GM18909 (cell line): Measurements from ENCODE around the gene EEF1G.
"Not testable (repeated sequence)": the region's sequence is repeated elsewhere in the genome, so short reads cannot be mapped to it uniquely, and the experiment has no call there.

Experiments
- ATAC-seq: cut with Tn5 transposase; IDR thresholded peaks from one replicate; pipeline ENCODE4 v1.9.1; 2021; ENCODE audit warnings: mild to moderate bottlenecking; ENCODE audit not compliant: unreplicated experiment, poor library complexity

Gene EEF1G, protein sequence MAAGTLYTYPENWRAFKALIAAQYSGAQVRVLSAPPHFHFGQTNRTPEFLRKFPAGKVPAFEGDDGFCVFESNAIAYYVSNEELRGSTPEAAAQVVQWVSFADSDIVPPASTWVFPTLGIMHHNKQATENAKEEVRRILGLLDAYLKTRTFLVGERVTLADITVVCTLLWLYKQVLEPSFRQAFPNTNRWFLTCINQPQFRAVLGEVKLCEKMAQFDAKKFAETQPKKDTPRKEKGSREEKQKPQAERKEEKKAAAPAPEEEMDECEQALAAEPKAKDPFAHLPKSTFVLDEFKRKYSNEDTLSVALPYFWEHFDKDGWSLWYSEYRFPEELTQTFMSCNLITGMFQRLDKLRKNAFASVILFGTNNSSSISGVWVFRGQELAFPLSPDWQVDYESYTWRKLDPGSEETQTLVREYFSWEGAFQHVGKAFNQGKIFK

GRCh38 chr11:62573592-62574362, at the start of gene EEF1G:
Gene EEF1G, minus strand, starts transcription at chr11:62573891. Its CDS starts 49 bp downstream, at chr11:62573842.
- peak; percentile 92 for ATAC-seq

GRCh38 chr11:62622476-62623089, 48.9 kb upstream of the EEF1G start:
- ATAC-seq, result no peak

DNA sequence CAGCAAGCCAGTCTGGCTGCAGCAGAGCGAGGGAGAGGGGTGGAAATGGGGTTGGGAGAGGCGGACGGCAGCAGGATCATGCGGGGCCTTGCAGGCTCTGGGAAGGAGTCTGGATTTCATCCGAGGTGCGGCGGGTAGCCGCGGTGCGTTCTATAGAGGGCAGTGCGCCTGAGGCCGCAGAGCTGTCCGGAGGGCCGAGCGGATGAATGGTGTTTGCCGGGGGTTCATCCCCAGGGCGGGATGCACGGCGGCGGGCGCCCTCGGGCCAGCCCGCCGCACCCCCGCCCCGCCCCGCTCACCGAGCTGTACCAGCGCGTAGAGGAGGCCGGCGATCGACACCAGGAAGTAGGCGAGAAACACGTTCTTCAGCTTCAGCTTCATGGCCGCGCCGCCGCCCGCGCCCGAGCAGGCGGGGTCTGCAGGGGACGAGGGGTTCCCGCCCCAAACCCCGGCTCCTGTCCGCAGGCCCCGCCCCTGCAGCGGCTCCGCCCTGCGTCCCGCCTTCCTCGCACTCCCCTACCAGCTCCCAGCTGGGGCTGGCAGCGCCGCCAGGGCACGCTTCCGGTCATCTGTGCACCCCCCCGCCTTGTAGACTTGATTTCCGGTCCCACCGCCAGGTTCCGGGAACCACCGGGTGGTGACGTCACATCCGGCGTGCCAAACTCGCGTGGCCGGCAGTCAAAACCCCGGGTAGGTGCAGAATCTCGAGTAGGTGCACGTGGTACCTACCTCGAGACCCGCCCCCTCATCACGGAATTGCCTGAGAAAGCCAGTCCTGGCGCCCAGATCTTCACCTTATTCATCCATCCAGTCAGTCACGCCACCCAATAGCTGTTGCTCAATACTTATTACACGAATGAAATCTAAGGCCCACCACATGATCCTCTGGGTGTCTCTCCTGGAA, 48.1 kb upstream of the EEF1G start, which contains the start of gene B3GAT3:
Gene B3GAT3 (minus strand): TSS at position 420 of the 904 bp plus-strand sequence. CDS start 39 bp downstream, at position 381.
- ATAC-seq, result peak; percentile 92

DNA sequence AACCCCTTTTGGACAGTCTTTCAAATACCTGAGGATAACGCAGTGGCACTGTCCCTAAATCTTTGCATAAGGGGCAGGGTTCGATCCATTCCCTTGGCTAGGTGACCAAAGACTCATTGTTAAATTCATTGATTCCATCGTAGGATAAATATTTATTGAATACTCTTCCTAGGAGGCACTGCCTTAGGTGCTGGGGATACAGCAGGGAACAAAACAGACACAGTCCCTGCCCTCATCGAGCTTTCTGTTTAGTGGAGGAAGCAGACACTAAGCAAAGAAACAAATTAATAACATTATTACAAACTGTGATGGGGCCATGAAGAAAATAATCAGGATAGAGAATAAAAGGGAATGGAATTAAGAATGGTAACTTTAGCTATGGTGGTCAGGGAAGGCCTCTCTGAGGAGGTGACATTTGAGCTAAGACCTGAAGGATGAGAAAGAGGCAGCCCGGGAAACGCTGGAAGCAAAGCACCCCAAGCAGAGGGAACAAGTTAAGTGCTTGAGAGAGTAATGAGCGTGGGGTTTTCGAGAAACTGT, 47.4 kb upstream of the EEF1G start:
- ATAC-seq, result no peak

DNA sequence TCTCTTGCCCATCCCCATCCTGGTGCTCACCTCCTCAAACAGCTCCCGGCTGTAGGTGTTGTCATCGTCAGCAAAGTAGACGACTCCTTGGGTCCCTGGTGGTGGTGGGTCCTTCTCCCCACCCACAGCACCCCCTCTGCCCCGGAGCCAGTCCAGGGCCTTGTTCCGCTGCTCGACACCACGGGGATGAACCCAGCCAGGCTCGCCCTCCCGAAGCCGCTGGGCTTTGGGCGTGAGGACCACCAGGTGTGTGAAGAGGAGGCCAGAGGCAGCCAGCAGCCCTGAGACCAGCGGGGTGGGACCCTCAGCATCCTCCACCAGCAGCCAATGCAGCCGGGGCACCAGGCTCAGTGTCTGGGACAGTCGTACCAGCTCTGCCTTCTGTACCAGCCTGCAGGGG, 43.3 kb upstream of the EEF1G start:
- not testable (repeated sequence) for ATAC-seq

DNA sequence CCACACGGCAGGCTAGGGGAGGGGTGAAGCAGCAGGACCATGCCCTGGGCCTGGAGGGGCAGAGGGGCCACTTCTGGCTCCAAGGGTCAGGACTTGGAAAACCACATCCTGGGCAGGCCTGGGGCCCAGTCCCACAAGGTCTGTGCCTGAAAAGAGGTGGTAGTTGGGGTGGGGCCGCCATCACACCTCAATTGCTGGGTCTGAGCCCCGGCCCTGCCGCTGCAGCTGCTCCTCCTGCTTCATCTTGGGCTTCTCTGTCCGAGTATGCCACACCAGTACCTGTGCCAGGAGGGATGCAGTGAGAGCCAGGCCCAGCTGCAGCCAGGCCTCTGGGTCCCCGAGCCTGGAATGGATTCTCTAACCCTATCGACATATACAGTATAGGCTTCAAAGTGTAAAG, 41.8 kb upstream of the EEF1G start:
- no peak for ATAC-seq

- no peak for ATAC-seq
These were observed 40.6 kb upstream of the EEF1G start for GRCh38 chr11:62614275-62614674.

DNA sequence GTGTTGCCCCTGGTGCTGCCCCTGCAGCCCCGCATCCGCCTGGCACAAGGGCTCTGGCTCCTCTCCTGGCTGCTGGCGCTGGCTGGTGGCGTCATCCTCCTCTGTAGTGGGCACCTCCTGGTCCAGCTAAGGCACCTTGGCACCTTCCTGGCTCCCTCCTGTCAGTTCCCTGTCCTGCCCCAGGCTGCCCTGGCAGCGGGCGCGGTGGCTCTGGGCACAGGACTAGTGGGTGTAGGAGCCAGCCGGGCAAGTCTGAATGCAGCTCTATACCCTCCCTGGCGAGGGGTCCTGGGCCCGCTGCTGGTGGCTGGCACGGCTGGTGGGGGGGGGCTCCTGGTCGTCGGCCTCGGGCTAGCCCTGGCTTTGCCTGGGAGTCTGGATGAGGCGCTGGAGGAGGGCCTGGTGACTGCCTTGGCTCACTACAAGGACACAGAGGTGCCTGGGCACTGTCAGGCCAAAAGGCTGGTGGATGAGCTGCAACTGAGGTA, 39.6 kb upstream of the EEF1G start:
- ATAC-seq, result no peak

- ATAC-seq, result peak; percentile 66
These were observed 38.9 kb upstream of the EEF1G start, which contains the start of the genes EML3 and ROM1 for GRCh38 chr11:62612366-62613290. Gene EML3, minus strand, starts transcription at chr11:62612775. Its CDS starts 318 bp downstream, at chr11:62612457. Gene ROM1, plus strand, starts transcription at chr11:62613257. Its CDS starts 25 bp downstream, at chr11:62613282.

DNA sequence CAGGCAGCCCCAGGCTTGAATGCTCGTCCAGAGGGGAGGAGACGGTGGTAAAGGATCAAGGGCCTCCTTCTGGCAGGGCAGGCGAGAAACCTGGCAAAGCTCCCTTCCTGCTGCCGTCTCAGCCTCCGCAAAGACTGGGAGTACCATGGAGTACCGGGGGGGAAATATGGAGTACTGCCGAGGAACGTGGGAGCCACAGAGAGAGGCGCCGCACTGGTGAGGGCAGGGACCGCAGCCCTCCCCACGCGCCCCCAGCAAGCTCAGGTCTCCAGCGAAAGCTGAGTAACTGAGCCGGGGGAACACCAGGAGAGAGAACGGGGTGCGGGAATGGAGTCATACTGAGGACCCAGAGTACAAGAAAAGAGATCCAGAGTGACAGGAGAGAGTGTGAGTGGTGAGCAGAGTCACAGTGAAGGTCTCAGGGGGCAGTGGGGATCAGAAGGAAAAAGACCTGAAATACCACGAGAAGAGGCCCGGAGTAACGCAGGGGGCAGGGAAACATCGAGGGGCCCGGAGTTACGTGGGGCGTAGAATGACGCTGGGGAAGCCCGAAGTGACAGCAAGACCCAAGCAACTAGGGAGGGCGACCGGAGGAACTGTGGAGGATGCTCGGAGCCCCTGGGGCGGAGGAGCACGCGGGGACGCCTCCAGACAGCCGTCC, 38.1 kb upstream of the EEF1G start:
- peak; percentile 2 for ATAC-seq

DNA sequence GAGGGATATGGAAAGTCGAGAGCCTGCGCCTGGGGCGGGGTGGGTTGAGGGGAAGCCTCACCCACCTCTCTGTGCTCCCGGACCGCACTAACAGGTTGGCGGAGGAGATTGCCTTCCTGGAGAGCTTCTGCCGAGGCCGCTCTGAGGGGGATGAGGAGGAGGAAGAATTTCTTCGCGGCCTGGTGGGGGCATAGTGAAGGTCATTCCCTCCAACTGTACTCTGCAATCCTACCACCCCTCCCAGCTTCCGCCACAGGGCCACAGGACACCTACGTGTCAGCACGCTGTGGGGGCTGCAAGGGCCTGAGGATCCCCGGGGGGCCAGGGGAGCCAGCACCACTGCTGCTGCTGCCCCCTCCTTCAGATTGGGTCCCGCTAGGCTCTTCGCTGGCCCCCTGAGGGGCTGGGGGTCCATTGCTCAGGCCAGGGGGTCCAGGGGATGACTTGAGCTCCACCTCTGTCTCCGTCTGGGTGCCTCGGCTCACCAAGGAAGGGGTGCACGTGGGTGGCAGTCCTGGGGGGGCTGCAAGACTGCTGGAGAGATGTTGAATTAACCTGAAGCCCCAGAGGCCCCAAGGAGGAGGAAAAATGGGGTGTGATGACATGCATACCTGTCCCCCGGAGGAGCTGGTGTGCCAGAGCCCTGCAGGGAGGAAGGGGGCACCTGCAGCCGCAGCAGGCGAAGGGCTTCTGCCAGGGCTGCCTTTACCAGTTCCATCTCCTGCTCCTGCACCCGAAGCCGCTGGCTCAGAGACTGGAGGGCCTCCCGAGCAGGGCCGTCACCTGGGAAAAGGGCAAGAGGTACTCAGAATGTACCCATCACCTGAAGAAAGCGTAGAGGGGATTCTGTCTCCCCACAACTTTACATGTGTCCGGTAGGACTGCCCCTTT, 37.4 kb upstream of the EEF1G start:
- ATAC-seq, result no peak

- no peak for ATAC-seq
These were observed 36.7 kb upstream of the EEF1G start for GRCh38 chr11:62610403-62610802.

DNA sequence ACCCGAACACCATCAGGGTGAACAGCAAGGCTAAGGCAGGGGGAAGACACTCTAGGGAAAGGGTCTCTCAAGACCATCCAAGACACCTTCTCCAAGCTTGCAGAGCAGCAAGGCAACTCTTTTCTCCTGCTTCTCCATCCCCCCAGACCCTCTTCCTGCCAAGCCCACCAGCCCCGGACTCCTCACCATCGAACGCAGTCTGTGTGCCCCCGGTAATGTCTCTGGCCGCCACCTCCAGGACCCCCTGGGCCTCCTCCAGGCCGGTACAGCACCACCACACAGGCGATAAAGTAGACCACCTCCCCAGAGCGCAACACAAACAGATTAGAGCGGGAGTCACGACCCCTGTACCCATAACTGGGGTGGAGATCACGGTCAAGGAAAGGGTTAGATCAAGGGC, 35.1 kb upstream of the EEF1G start:
- no peak for ATAC-seq

DNA sequence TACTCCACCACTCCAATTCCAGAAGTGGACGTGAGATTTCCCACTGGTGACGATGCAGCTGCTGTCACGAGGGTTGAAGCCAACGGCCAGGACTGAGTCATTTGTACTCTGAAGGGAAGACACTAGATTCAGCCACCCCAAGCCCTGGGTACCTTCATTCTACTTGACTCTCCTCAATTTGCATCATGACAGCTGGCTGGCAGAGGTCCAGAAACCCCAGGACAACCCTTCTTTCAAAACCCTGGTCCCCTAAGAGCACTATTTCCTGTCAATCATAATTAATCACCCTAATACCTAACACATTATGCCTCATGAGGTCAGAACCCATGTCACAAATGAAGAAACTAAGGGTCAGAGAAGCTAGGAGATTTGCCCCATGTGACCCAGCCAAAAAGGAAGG, 34.0 kb upstream of the EEF1G start:
- no peak for ATAC-seq

GRCh38 chr11:62605902-62606301, 32.2 kb upstream of the EEF1G start:
- ATAC-seq, result no peak

DNA sequence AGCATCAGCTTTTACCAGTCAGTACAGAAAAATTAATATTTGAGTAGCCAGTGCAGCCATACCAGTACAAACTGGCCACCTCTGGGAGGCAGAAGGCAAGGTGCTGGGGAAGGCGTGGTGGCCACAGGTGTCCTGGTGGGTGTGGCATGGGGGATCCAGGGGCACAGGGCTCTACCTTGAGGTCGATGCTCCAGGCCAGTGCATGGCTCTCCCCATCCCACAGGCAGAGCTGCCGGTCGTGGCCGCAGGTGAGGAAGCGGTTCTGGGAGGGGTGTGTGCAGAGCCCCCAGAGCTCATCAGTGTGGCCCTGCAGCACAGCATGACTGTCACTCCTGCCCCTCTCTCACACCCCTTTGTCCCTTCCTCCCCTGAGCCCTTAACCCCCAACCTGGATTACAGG, 31.8 kb upstream of the EEF1G start:
- ATAC-seq, result no peak
